Superior temporal gyrus (tissue), 1 donor: ENCODE measurements around the gene GTPBP2.

Source experiments
- DNase-seq: peaks from one replicate; pipeline ENCODE4 v3.0.0-alpha.2; 2016; ENCODE audit errors: extremely low spot score

GTPBP2 gene, protein sequence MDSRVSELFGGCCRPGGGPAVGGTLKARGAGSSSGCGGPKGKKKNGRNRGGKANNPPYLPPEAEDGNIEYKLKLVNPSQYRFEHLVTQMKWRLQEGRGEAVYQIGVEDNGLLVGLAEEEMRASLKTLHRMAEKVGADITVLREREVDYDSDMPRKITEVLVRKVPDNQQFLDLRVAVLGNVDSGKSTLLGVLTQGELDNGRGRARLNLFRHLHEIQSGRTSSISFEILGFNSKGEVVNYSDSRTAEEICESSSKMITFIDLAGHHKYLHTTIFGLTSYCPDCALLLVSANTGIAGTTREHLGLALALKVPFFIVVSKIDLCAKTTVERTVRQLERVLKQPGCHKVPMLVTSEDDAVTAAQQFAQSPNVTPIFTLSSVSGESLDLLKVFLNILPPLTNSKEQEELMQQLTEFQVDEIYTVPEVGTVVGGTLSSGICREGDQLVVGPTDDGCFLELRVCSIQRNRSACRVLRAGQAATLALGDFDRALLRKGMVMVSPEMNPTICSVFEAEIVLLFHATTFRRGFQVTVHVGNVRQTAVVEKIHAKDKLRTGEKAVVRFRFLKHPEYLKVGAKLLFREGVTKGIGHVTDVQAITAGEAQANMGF

DNA sequence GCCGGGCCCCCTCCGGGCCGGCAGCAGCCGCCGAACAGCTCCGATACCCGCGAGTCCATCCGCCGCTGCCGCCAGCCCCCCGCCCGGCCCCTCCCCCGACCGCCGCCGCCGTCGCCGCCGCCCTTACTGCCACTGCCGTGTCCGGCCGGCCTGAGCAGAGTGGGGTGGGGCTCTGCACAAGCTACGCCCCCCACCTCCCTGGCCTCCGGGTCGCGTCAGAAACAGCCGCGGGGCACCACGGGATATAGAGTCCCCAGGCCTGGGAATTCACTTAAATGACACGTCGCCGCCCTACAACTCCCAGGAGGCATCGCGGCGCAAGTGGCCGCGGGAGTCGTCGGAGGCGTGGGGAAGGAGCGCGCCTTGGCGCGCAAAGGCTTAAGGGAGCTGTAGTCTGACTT, at the start of gene GTPBP2:
GTPBP2 (minus strand) TSS at position 161 of the 401 bp plus-strand sequence; CDS start at position 59, 102 bp downstream.
- peak; percentile 99 for DNase-seq

DNA sequence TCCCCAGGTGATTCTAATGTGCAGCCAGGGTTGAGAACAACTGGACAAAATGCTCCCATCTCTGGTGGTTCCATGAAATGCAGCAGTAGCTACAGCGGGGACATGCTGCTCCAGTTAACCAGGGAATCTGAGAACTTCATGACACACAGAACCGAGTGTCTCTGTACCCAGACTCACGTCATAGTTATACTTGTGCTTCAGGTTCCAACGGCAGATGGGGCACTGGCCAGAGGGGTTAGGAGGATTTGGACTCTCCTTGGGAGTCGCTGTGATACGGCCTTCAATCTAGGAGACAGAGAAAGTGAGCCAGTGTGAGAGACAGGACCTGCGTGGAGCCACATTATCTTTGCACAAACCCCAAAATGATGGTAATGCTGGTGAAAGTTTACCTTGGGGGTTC, 49.3 kb upstream of the GTPBP2 start:
- DNase-seq: no peak

DNA sequence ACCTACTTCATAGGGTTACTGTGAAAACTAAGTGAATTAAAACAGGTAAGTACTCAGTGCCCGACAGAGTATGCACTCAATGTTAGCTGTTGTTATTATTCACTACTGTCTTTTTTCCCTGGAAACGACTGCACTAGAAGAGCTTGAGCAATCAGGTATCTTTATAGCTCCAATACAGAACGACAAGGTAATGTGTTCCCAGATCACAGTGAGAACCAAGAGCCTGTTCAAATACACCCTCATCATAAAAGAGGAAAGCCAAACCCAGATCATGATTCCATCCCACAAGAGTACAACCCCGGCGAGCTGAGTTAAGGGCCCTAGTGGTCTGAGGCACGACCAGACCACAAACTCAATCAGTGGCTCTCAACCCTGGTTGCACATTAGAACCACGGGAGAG, 48.7 kb upstream of the GTPBP2 start:
- DNase-seq: no peak

DNA sequence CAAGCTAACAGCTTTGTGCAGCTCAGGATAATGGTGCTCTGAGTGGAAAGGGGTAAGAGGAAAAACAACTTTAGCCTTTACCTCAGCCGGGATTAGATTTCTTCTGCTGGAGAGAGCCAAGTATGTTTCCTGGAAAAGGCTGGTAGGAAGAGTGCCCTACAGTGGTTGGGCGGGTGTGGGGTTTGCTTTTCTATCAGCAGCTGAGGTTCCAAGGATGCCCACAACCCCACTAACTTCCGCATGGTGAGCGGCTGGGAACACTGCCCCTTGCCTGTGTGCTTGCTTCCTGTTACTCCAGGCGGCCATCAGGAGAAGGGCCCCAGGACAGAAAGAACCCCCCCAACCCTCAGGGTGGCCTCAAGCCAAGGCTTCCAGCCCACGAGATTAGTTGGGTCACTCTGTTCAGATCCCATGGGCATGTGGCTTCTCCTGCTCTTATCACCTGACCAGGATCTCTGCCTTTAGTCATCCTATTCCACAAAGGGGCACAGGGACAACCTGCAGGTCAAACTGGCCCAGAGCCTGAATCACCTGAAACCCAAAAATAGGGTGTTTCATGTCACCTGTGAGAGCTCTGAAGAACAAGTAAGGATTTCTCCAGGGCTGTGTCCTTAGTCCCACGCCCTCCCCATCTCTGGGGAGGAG, 48.0 kb upstream of the GTPBP2 start:
- DNase-seq: no peak

DNA sequence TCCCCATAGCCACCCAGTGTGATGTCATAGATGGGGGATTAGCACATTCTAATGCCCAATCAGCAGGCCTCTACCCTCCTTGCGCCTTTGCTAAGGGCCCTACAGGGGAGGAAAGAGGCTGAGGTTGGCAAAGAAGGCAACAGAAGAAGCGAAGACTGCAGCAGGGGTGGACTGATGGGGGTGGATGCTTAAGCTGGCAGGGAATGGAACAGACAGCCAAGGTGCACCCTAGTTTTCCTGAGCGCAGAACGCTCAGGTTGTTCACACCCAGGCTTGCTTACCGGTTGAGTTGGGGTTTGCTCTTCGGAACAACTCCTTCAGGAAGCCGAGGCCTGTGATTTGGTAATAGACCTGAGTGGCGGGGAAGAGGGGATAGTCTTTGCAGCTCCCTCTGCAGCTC, 45.9 kb upstream of the GTPBP2 start:
- DNase-seq: no peak

DNA sequence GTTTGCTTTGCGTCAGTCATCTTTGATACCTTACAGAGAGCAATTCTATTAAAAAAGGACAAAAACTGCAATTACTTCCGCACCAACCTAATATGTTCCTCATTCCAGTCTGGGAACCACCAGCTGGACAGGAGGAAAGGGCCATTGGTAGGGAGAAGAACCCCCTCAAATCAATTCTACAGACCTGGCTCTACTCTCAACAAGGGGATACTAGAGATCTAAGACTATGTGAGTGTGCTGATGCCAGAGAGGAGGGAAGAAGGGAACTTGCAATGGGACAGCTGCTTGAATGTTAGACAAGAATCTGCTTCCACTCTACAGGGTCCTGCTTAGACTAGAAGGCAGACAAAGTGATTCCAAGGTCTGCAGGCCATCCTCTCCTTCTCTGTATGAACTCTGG, 45.2 kb upstream of the GTPBP2 start:
- no peak for DNase-seq

DNA sequence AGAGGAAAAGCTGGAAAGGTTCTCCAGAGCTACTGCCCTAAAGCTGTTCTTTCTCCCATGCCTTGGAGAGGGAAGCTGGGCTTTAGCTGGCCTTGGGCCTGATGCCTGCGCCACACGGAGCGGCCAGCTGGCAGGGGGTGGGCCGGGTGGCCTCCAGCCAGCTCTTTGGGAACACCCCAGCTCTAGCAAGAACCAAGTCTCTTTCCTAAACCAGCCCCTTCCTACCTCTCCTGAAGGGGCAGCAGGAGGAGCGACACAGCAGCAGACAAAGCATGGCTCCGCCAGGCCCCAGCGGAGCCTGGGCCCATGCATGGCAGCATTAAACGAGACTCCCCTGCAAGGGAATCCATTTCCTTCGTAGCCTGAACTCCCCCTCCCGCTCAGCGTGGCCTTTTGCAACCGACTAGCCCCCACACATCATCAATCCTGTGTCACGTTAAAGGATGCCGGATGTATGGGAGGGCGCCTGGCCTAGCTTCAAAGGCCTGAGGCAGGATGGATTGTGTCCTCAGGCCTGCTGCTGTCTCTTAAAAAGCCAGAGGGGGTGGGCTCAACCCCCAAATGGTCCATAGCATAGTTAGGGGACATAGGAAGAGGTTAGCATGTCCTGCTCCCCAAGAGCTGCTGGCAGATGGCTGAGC, 44.5 kb upstream of the GTPBP2 start:
- no peak for DNase-seq

DNA sequence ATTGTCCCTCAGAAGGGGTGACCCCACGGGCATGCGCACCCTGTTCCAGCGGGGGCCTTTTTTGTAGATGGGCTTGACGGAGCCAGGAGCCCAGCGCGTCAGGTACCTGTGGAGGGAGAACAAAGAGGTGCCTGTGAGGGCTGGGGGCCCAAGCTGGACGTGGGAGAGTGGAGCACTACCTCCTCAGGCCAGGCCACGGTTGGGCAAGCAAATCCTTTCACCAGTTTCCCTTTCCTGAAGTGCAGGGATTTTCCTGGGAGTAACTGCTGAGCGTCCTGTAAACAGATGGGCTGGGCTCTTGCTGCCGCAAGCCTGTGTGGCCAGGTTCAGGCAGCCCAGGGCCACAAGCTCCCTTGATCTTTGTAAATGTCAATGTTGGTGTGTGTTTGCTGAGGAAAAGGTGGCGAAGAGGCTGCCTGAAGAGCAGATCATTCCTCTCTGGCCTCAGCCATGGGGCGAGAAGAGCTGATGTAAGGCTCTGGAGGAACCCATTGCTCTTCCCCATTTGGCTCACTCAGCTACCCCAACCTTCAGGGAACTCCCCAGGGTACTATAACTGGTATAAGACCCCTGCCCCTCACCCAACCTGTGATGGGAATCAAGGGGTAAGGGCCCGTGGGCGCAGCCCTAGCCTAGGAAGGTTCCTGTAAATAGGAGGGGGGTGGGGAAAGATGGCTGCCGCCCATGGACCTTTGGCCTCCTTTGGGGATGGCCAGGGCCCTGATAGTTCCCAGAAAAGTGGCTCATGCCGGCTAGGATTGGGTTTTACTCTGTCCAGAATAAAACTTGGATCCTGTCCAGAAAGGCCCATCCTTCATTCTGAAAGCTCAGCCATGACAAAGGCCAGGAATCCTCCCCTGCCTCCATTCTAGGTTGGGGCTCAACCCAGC, 43.0 kb upstream of the GTPBP2 start:
- no peak for DNase-seq

DNA sequence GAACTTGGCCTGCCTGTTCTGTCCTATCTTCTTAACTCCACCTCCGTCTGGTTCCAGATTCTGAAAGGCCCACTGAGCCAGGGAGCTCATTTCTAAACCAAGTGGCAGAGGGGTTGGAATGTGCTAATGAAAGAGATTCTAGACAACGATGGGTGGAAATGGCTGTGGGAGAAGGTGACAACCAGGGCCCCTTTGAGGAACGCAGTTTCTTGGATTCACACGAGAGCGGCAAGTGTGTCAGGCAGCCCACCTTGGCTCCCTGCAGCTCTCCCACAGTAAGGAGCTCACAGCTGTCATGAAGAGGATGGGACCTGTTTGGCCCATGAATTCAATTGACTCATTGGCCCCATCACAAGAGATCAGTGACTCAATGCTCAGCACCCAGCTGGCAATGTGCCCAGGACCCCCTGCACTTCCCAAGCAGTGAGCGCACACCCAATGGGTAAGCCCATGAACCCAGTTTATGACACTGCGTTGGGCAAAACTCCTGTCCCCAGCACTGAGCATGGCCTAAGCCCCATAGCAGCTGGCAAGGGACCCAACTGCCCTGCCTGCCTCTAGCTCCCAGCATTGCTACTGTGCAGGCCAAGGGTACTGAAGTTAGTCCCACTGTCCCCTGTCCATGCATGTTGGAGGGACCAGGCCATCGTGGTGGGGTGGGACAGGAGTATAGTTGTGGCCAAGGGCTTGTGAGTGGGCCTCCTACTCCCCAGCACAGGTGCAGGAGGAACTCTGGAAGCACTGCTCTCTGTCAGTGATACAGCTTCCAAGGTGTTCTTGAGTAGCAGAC, 42.1 kb upstream of the GTPBP2 start:
- no peak for DNase-seq

DNA sequence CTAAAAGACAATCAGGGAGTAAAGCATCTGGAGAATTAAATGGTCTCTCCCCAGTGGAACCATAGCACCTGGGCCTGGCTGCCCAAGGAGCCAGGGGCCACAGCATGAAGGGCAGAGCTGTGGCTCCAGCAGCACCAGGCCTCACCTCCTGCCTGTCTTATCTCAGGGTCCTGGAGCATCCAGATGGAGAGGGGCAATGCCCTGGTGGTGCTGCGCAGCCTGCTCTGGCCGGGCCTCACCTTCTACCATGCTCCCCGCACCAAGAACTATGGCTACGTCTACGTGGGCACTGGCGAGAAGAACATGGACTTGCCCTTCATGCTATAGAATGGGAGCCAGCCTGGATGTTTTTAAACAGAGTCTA, 41.5 kb upstream of the GTPBP2 start:
- no peak for DNase-seq

DNA sequence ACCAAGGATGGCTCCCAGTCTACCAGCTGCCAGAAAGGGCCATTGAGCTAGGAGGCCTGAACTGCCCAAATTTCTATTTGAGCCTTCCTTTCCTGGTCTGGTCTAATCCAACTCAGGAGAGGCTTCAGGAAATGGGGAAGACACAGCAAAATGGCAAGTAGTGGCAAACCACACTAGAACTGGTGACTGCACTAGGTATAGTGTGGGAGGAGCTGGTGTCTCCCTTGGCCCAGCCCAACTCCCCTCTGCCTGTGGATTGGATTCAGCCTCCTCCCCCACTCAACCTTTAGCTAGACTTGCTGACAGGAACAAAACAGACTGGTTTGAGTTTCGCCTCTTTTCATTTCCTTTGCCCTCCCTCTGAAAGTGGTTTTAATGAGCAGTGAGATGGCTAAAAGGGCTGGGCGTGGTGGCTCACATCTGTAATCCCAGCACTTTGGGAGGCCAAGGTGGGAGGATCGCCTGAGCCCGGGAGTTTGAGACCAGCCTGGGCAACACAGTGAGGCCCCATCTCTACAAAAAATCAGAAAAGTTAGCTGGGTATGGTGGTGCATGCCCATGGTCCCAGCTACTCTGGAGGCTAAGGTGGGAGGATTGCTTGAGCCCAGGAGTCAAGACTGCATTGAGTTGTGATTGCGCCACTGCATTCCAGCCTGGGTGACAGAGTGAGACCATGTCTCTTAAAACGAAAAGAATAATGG, 41.0 kb upstream of the GTPBP2 start:
- DNase-seq: no peak

DNA sequence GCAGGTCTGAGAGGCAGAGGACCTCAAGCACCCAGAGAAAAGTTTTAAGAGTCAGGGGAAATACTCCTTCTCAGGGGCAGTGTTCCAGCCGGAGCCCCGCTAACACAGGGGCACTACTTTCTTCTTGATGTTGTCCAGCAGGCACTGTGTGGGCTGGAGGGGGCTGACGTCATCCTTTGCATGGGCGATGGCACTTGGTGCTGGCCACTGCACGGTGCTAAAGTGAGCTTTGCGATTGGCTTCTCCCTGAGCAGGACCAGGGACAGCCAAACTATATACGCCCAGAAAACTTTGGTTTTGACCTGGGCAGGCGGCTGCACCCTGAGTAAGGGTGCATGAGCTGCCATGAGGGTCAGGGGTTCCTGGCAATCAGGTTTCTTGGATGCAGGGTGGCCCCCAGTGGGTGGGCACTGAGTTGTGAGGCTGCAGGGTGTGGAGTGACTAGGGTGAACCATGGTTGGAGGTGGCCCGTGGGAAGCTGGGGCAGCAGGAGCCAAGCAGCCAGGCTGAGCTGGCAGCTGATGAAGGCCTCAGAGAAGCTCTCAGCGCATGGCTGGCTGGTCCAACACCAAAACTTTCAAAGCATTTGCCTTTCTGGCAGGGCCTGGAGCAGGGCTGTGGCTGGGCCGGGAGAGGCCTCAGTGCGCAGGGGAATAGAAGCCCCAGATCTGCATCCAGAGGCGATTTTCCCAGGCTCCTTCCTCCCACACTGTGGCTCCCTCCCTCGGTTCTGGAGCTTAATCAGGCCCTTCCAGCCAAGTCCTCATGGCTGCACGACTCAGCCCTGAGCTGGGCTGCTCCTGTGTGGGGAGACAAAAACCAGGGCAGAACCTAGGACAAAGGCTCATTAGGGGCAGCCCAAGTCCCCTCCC, 40.2 kb upstream of the GTPBP2 start:
- DNase-seq: peak; percentile 35

DNA sequence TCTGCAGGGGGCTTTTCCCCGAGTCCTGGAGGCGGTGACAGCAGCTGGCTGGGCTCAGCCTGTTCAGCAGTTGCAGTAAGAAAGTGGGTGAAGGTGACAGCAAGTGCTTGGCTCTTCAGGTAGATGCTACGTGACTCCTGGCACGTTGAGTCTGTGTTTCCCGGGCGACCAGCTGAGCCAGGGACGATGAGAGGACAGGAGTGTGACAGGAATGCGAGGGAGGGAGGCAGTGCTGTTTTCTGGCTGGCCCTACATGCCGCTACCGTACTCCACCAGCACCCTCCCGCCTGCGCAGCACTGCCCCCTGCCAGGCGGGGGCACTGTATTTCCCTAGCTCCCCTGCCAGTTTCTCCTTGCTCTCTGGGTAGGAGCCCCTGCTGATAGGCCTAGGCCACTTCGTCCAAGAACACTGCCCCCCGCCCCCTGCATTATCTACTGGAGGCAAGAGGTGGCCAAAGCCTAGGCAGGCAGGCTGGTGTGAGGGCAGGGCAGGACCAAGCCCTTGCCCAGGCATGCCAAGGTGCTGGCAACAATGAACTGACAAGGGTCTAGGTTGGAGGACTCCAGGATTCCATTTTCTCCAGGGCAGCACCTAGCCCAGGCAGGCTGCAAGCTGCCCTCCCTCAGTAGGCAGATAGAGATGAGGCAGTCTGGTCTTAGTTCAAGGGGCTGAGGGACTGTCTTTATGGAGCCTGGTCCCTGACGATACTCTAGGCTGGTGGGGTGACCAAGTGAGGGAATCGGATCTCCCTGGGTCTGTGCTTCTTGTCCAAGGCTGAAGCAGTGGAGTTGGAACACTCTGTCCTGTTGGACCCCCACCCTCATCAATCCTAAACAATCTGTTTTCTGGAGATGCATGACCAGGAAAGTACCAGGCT, 39.3 kb upstream of the GTPBP2 start:
- peak; percentile 35 for DNase-seq

DNA sequence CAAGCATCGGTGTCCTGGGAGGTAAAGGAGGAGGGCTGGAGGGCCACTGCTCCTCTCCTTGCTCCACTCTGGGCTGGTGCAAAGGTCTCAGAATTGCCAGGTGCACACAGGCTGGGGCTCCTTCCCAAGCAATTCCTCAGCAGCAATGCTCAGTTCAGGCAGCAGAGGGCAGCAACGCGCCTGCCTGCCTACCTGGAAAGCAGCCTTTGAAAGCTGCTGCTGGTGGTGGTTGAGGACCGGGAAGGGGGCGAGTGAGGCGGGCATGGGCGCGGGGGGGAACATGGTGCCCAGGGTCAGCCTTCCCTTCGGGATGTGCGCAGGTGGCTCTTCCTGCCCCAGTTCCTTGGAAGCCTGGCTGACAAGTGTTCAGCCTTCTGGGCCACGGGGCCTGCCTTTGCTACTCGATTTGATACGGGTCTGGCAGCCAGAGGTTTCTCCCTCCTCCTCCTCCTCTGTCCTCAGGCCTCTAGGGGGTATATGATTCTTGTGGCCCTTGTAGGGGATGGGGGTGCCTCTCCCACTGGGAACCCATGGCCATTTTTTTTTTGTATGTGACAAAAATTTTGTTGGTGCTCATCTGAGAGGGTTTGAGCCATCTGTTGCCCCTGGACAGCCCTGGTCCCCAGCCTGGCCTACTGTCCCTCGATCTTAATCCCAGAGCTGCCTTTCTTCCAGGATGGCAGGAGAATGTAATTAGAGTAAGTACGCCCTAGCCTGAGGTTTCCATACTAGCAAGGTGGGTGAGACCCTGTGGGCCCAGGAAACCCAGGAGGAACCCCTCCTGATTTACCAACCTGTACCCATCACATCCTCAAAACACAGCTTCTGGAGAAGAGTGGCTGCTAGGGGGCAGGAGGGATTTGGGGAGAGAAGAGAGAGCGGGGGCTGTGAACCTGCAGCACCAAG, 38.4 kb upstream of the GTPBP2 start:
- peak; percentile 87 for DNase-seq

DNA sequence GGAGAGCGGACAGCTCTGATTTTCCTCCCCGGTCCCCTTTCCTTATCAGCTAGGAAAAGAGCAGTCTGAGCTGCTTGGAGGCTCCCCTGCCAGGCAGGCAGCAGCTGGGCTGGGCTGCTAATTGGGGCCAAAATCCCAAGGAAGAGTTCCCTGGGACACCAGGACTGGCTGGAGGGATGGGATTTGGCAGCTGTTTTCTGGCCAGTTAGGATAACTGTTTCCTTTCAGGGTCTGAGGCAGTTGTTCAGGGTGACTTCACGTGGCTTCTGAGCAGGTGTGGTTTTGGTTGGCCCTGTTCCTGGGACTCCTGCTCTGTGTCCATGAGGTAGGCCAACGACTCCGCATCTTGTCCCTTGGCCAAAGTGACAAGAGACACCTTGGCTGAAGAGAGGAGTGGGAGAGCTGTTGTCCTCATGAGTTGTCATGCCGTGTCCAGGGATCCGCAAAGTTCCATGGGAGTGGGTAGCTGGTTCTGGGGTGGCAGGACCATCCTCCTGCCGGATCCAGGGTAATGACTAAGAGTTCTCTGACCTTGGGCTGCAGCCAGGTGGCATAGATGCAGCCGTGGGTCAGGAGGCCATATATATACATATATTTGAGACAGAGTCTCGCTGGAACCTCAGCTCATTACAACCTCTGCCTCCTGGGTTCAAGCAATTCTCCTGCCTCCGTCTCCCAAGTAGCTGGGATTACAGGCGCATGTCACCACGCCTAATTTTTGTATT, 37.3 kb upstream of the GTPBP2 start:
- DNase-seq: no peak

DNA sequence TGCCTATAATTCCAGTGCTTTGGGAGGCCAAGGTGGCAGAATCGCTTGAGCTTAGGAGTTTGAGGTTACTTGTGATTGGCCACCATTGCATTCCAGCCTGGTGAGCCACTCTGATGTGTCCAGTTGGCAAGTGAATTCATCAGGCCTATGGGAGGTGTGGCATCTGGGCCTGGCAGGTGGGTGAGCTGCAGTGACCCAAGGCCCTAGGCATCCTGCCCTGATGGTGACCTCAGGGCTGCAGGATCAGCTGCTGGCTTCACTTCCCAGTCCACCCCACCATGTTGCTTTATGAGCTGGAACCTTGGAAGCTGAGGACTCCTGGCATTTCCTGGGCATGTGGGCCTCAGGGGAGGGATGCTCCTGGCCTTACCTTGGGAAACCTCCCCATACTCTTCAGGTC, 36.3 kb upstream of the GTPBP2 start:
- DNase-seq: no peak
